Hepatocyte (in vitro differentiated cells): ENCODE results near the gene ACAP3. TPM values are rescaled to one million over a fixed set of nuclear protein-coding genes. Genes with fewer than 3 reads are reported as not detected.

ENCODE experiments used
- DNase-seq: peaks from one replicate; pipeline ENCODE4 v3.0.0-alpha.2; 2016; ENCODE audit warnings: low spot score
- H2AFZ ChIP-seq: fragments of 200-600 bp; sonication (generic); 2 replicates; pipeline ENCODE4 v1.6.0; 2016; ENCODE audit warnings: antibody characterized with exemption, mild to moderate bottlenecking
- H3K27ac ChIP-seq: fragments of 200-600 bp; sonication (generic); 2 replicates; pipeline ENCODE4 v1.5.1; 2016; ENCODE audit warnings: mild to moderate bottlenecking
- H3K27me3 ChIP-seq: fragments of 200-600 bp; sonication (generic); 2 replicates; pipeline ENCODE4 v1.6.1; 2016
- H3K36me3 ChIP-seq: fragments of 200-600 bp; sonication (generic); replicated peaks from 2 replicates; pipeline ENCODE4 v1.5.1; 2016; ENCODE audit warnings: low read depth; ENCODE audit not compliant: insufficient read depth
- H3K4me1 ChIP-seq: fragments of 200-600 bp; sonication (generic); 2 replicates; pipeline ENCODE4 v1.5.1; 2016; ENCODE audit warnings: mild to moderate bottlenecking, moderate library complexity; ENCODE audit not compliant: insufficient read depth
- H3K4me2 ChIP-seq: fragments of 200-600 bp; sonication (generic); 2 replicates; pipeline ENCODE4 v1.6.0; 2016
- H3K4me3 ChIP-seq: fragments of 200-600 bp; sonication (generic); 2 replicates; pipeline ENCODE4 v1.5.1; 2016; ENCODE audit warnings: mild to moderate bottlenecking
- H3K79me2 ChIP-seq: fragments of 200-600 bp; sonication (generic); 2 replicates; pipeline ENCODE4 v1.6.0; 2017; ENCODE audit warnings: mild to moderate bottlenecking
- H3K9me2 ChIP-seq: fragments of 200-600 bp; sonication (generic); replicated peaks from 2 replicates; pipeline ENCODE4 v1.6.0; 2017; ENCODE audit warnings: mild to moderate bottlenecking; ENCODE audit not compliant: insufficient read depth
- H3K9me3 ChIP-seq: fragments of 200-600 bp; sonication (generic); 2 replicates; pipeline ENCODE4 v1.5.1; 2016; ENCODE audit warnings: low read depth, mild to moderate bottlenecking
- H4K20me1 ChIP-seq: fragments of 200-600 bp; sonication (generic); 2 replicates; pipeline ENCODE4 v1.6.0; 2016; ENCODE audit warnings: mild to moderate bottlenecking; ENCODE audit not compliant: insufficient read depth, poor library complexity, severe bottlenecking
- CTCF ChIP-seq: fragments of 200-600 bp; sonication (generic); IDR thresholded peaks from 2 replicates; pipeline ENCODE4 v1.5.1; 2016; ENCODE audit warnings: antibody characterized with exemption, mild to moderate bottlenecking; ENCODE audit not compliant: poor library complexity
- EZH2 ChIP-seq: fragments of 200-600 bp; sonication (generic); IDR thresholded peaks from 2 replicates; pipeline ENCODE4 v1.6.1; 2016; ENCODE audit warnings: antibody characterized with exemption, mild to moderate bottlenecking, borderline replicate concordance
- EZH2phosphoT487 ChIP-seq: fragments of 200-600 bp; sonication (generic); IDR thresholded peaks from one replicate; pipeline ENCODE4 v1.6.1; 2018; ENCODE audit warnings: antibody characterized with exemption, mild to moderate bottlenecking, low read depth, moderate library complexity; ENCODE audit not compliant: unreplicated experiment, severe bottlenecking
- WGBS: methylation state at CpG from one replicate; pipeline ENCODE4 v1.1.6; 2016; ENCODE audit warnings: low lambda C conversion rate; ENCODE audit errors: missing lambda C conversion rate; 5-methylcytosine and 5-hydroxymethylcytosine counted together
- polyA plus RNA-seq: library from polyadenylated mRNA; unstranded; fragments of >200 nt; fragmentation: Nextera tagmentation; extraction: Ambion mirVana; gene quantifications from 2 replicates; pipeline ENCODE4 v1.2.1, GENCODE V29; 2016
- total RNA-seq: library from RNA; depleted of rRNA; stranded (reverse); fragments of >200 nt; gene quantifications from 2 replicates; pipeline ENCODE4 v1.2.3, GENCODE V29; 2014

Gene ACAP3
- total and polyA plus RNA-seq, 2 experiments from 2014 or later, result 56.0 to 87.1 TPM

GRCh38 chr1:1333551-1334241 lies 26.0 kb upstream of the ACAP3 start:
- Histone ChIP-seq H3K27ac (no peak overlapping the region), H3K36me3 (no peaks in the 10 kb centered on the region), H3K27me3 (no peaks in the 10 kb centered on the region), H2AFZ (no peak overlapping the region), H4K20me1 (no peaks in the 10 kb centered on the region), H3K79me2 (no peaks in the 10 kb centered on the region), H3K4me3 (no peak overlapping the region), H3K9me3 (no peaks in the 10 kb centered on the region), H3K4me1 (peaks cover 15% of the 10 kb centered on the region), H3K4me2 (no peak overlapping the region), H3K9me2 (no peaks in the 10 kb centered on the region)
- no peak for DNase-seq
- 93% methylated on average over 24 of the region's 36 CpGs for WGBS
- TF ChIP-seq EZH2 (no peak), EZH2phosphoT487 (no peak), CTCF (no peak)

GRCh38 chr1:1332774-1333480 lies 25.2 kb upstream of the ACAP3 start:
- TF ChIP-seq EZH2 (no peak), EZH2phosphoT487 (no peak), CTCF (no peak)
- Histone ChIP-seq H3K9me3 (no peaks in the 10 kb centered on the region), H3K4me2 (no peak overlapping the region), H3K27ac (no peak overlapping the region), H3K4me3 (no peak overlapping the region), H4K20me1 (no peaks in the 10 kb centered on the region), H3K27me3 (no peaks in the 10 kb centered on the region), H3K9me2 (no peaks in the 10 kb centered on the region), H3K4me1 (peaks cover 15% of the 10 kb centered on the region), H2AFZ (no peak overlapping the region), H3K36me3 (no peaks in the 10 kb centered on the region), H3K79me2 (no peaks in the 10 kb centered on the region)
- no peak for DNase-seq
- 89% methylated on average over 35 of the region's 48 CpGs for WGBS

GRCh38 chr1:1332031-1332755 lies 24.5 kb upstream of the ACAP3 start:
- H2AFZ ChIP-seq, result no peak overlapping the region
- no peak for DNase-seq
- H3K36me3 ChIP-seq, result no peaks in the 10 kb centered on the region
- no peak overlapping the region for H3K4me2 ChIP-seq
- TF ChIP-seq EZH2phosphoT487 (no peak), EZH2 (no peak), CTCF (no peak)
- H4K20me1 ChIP-seq, result no peaks in the 10 kb centered on the region
- no peaks in the 10 kb centered on the region for H3K9me3 ChIP-seq
- no peaks in the 10 kb centered on the region for H3K79me2 ChIP-seq
- H3K4me3 ChIP-seq, result no peak overlapping the region
- H3K4me1 ChIP-seq, result peaks cover 15% of the 10 kb centered on the region
- H3K27ac ChIP-seq, result no peak overlapping the region
- H3K9me2 ChIP-seq, result no peaks in the 10 kb centered on the region
- H3K27me3 ChIP-seq, result no peaks in the 10 kb centered on the region
- WGBS, result 91% methylated on average over 47 of the region's 57 CpGs
